Esophagus (tissue), 2 donors: ENCODE data around the gene GPRC5A. TPM values are rescaled to one million over a fixed set of nuclear protein-coding genes. Genes with fewer than 3 reads are reported as not detected.

Source experiments
- H3K27ac ChIP-seq, 2 donors: one replicate each; pipeline ENCODE4 v1.5.1; 2013; ENCODE audit warnings: low read depth in 2 of 2, mild to moderate bottlenecking in 2 of 2, inconsistent platforms in 1 of 2, low read length in 1 of 2, moderate library complexity in 1 of 2
- H3K27me3 ChIP-seq, 2 donors: one replicate each; pipeline ENCODE4 v1.6.1; 2013; ENCODE audit warnings: low read length in 2 of 2, control low read depth in 1 of 2, mild to moderate bottlenecking in 1 of 2; ENCODE audit not compliant: insufficient read depth in 2 of 2, control insufficient read depth in 1 of 2
- H3K36me3 ChIP-seq, 2 donors: one replicate each; pipeline ENCODE4 v1.6.1; 2013; ENCODE audit warnings: low read length in 1 of 2; ENCODE audit not compliant: control insufficient read depth in 2 of 2, insufficient read depth in 2 of 2
- H3K4me1 ChIP-seq, 2 donors: one replicate each; pipeline ENCODE4 v1.6.1; 2013; ENCODE audit warnings: low read length in 1 of 2; ENCODE audit not compliant: control insufficient read depth in 2 of 2, insufficient read depth in 2 of 2
- H3K4me3 ChIP-seq, 2 donors: one replicate each; pipeline ENCODE4 v1.5.1; 2013; ENCODE audit warnings: low read length in 2 of 2, mild to moderate bottlenecking in 2 of 2, low read depth in 1 of 2, moderate library complexity in 1 of 2
- H3K9me3 ChIP-seq, 2 donors: one replicate each; pipeline ENCODE4 v1.6.1; 2013; ENCODE audit warnings: mild to moderate bottlenecking in 2 of 2, low read depth in 1 of 2, low read length in 1 of 2, moderate library complexity in 1 of 2; ENCODE audit not compliant: control insufficient read depth in 2 of 2, insufficient read depth in 1 of 2
- WGBS, 2 donors: extraction: QIAGEN DNeasy Blood & Tissue Kit; methylation state at CpG; one replicate each; pipeline ENCODE4 v1.1.7; 2013; 5-methylcytosine and 5-hydroxymethylcytosine counted together
- polyA plus RNA-seq, 2 donors: library from polyadenylated mRNA; stranded (reverse); fragments of 200-250 nt; gene quantifications; one replicate each; pipeline ENCODE4 v1.2.3, GENCODE V29; 2013
- donor health status: healthy with polysubstance abuse.
- donor health status: Bipolar disorder and iron deficiency.

GPRC5A gene
- polyA plus RNA-seq, 2 donors, result 15.0 to 15.4 TPM

DNA sequence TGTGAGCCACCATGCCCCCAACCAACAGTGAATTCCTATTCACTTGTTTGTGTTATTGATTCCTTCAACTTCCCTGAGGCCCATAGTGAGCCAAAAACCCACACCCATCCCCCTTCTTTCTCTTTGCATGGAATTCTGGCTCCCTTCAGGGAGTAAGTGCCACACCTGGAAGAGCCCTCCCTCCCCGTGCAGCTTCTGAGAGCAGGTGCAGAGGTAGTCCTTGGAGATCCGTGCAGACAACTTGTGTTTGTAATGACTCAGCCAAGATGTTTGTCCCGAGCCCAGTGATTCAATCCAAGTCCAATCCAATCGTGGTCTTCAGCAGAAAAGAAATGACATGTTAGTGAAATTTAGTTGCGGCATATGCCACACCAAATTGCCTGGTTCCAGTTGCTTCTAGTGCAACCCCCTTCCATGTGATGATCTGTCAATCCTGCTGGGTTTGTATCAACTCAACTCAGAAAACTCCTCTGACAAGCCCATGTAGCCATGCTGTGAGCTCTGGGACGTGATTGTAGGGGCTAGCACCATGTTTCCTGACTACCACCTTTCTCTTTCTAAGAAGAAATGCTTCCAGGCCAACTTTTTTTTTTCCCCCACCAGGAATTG is 27.5 kb downstream of the GPRC5A start:
- Histone ChIP-seq H3K36me3 (no peaks in the 10 kb centered on the region), H3K27me3 (no peaks in the 10 kb centered on the region), H3K27ac (no peak overlapping the region), H3K9me3 (no peaks in the 10 kb centered on the region), H3K4me1 (no peaks in the 10 kb centered on the region), H3K4me3 (no peak overlapping the region)
- WGBS, 2 donors, result 55 to 59% methylated on average over 6 of the region's 6 CpGs

DNA sequence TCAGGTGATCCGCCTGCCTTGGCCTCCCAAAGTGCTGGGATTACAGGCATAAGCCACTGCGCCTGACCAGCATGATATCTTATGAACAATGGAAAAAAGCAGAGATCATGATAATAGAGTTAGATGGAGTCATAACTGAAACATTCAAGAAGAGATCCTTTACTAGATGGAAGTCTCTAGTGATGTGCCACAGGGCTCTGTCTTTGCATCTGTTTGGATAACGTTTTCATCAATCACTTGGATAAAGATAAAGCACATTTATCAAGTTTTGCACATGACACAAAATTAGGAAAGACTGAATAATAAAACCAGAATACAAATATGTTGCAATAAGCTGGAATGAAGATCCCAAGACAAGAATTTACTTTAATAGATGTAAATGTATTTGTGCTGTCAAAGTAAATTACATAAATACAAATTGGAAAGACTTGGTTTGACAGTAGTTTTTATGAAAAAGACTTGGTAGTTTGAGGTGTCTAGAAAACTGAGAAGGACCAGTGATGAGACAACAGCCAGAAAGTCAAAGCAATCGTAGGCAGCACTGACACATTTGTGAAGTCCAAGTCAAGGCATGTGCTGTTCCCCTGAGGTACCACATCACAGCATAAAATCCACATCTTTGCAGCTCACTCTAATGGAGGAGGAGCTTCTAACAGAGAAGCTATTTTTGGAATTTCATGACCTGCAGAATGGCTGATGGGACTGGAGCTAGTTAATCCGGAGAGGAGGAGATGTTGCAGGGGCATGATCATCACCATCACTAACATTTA is 28.5 kb downstream of the GPRC5A start:
- 74 to 75% methylated on average over 5 of the region's 5 CpGs for WGBS, 2 donors
- no peaks in the 10 kb centered on the region for H3K27me3 ChIP-seq
- no peaks in the 10 kb centered on the region for H3K36me3 ChIP-seq
- no peaks in the 10 kb centered on the region for H3K4me1 ChIP-seq
- no peak overlapping the region for H3K4me3 ChIP-seq
- H3K9me3 ChIP-seq, result no peaks in the 10 kb centered on the region
- no peak overlapping the region for H3K27ac ChIP-seq

DNA sequence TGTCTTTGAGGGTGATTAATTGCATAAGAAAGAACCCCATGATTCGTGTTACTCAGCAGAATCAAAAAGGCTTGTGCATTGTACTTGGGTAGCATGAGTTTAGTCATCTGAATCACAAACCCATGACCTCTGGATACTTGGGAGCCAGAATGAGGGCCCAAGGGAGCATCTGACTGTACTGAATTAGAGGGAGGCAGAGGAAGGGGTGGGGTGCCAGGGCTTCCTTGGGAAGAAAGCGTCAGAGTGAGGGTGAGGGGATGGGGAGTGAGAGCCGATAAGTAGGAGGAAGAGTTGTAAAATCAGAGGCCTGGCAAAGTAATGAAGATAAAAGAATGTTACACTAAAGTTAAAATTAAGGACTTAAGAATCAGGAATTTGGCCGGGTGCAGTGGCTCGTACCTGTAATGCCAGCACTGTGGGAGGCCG is 30.8 kb downstream of the GPRC5A start:
- WGBS, 2 donors, result 66 to 70% methylated on average over 6 of the region's 6 CpGs
- Histone ChIP-seq H3K27me3 (no peaks in the 10 kb centered on the region), H3K36me3 (no peaks in the 10 kb centered on the region), H3K9me3 (no peaks in the 10 kb centered on the region), H3K4me3 (no peak overlapping the region), H3K4me1 (peaks cover 0 to 2% of the 10 kb centered on the region in 2 donors), H3K27ac (no peak overlapping the region)

DNA sequence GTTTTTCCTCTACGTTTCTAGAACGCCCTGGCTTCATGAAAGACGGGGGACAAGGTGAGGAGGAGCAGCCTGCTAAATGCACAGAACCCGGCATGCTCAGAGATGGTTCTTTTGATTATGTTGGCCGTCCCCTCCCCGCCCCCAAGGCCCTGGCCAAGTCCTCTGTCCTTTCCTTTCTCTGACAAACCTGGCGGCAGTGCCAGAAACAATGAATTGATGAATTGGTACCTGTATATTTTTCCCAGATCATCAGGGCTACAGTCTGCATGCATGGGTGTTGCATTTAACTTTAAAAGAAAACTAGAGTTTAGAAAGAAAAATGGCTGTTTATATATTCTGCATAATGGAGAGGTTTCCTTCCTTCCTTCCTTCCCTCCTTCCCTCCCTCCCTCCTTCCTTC is 31.6 kb downstream of the GPRC5A start:
- H3K27me3 ChIP-seq, result no peaks in the 10 kb centered on the region
- no peaks in the 10 kb centered on the region for H3K36me3 ChIP-seq
- H3K4me3 ChIP-seq, result no peak overlapping the region
- 92 to 93% methylated on average over 7 of the region's 7 CpGs for WGBS, 2 donors
- H3K9me3 ChIP-seq, result no peaks in the 10 kb centered on the region
- H3K4me1 ChIP-seq, result peaks cover 0 to 2% of the 10 kb centered on the region in 2 donors
- H3K27ac ChIP-seq, result no peak overlapping the region

DNA sequence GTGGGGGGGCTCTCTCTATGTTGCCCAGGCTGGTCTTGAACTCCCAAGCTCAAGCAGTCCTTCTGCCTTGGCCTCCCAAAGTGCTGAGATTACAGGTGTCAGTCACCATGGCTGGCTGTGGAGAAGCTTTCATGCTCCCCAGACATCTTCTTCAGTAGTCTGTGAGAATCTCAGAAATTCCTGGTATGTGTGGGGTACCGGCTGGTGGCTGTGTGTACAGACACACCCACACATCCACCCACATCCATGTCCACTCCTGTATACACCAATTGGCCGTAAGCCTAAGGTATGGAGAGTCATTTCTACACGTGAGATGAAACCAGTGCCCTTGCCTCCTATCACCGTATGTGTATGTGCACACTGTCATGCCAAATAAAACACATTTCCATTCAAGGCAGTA is 32.8 kb downstream of the GPRC5A start:
- no peaks in the 10 kb centered on the region for H3K36me3 ChIP-seq
- no peaks in the 10 kb centered on the region for H3K9me3 ChIP-seq
- 85% methylated on average over 4 of the region's 4 CpGs for WGBS, 2 donors

DNA sequence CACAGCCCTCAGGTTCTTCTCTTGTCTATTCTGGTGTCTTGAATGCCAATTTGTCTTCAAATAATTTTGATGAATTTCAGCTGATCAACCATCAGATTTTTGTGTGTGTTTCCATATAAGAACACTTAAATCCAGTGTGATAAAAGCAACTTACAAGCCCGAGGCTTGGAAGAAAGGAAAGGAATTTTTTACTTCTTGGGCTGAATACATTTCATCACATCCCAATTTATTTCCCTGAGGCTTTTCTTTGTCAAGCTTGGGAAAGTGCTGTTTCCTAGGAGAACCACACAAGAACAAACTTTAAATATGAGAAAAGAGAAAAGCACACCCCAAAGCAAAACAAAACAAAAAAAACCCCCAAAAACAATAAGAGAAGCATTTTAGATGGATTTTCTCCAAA is 34.0 kb downstream of the GPRC5A start:
- peaks cover 0 to 2% of the 10 kb centered on the region in 2 donors for H3K4me1 ChIP-seq
- H3K27me3 ChIP-seq, result no peaks in the 10 kb centered on the region
- 10 to 40% methylated on average over 1 of the region's 1 CpG for WGBS, 2 donors
- H3K36me3 ChIP-seq, result peaks cover 0 to 2% of the 10 kb centered on the region in 2 donors
- no peak overlapping the region for H3K4me3 ChIP-seq
- no peak overlapping the region for H3K27ac ChIP-seq
- no peaks in the 10 kb centered on the region for H3K9me3 ChIP-seq

More for the DNA sequence above, 32.8 kb downstream of the GPRC5A start:
- H3K4me1 ChIP-seq, result peaks cover 0 to 2% of the 10 kb centered on the region in 2 donors
- no peaks in the 10 kb centered on the region for H3K27me3 ChIP-seq
- no peak overlapping the region for H3K4me3 ChIP-seq
- no peak overlapping the region for H3K27ac ChIP-seq

DNA sequence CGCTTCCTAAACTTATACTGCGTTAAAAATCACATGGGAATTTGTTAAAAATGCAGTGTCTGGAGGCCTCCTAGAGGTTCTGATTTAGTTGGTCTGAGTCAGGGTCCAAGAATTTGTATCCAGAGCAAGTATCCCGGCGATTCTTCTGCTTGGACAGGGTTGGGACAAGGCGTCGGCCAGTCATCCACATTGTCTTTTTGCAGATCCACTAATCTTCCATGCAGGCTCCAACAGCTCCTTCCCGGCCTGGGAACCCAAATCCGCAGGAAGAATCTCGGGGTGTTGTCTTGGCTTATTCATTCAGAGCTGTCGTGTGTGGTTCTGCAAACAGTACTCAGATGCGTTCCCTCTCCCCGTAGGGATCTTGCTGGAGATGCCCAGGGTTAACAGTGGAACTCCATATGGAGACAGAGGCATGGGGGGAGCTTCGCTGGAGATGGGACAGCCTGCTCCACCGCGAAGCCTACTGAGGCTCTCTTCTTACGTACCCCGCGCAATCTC is 35.3 kb downstream of the GPRC5A start:
- Histone ChIP-seq H3K27me3 (no peaks in the 10 kb centered on the region), H3K4me1 (peaks cover 0 to 2% of the 10 kb centered on the region in 2 donors), H3K9me3 (no peaks in the 10 kb centered on the region), H3K4me3 (no peak overlapping the region), H3K27ac (no peak overlapping the region), H3K36me3 (peaks cover 0 to 2% of the 10 kb centered on the region in 2 donors)
- WGBS, 2 donors, result 72 to 73% methylated on average over 18 of the region's 18 CpGs

DNA sequence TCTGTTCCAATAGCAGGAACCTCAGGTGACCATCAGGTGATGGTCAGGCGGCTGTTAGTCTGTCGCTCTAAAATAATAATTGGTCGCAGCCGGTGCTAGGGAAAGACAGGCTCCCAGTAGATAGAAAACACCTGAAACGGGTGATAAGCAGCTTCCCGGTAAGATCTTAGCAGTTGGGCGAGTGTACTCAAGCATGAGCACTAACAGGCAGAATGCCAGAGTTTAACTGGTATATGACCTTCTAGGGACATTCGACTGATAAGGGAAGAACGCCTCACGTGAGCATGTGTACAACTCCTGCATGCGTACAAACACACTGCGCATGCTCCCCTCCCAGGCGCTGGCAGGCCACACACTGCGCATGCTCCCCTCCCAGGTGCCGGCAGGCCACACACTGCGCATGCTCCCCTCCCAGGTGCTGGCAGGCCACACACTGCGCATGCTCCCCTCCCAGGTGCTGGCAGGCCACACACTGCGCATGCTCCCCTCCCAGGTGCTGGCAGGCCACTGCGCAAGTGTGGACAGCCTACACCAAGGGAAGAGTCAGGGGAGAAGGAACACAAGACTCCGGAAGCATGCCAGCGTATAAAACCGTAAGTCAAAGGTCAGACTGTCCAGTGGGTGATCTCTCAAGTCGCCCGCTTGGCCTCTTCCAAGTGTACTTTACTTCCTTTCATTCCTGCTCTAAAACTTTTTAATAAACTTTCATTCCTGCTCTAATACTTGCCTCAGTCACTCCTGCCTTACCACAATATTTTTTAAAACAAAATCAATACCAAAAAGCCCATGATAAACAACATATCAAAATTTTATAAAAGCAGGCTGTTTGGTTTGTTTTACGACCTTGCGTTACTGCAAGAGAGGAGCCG is 36.1 kb downstream of the GPRC5A start:
- Histone ChIP-seq H3K9me3 (no peaks in the 10 kb centered on the region), H3K36me3 (peaks cover 0 to 2% of the 10 kb centered on the region in 2 donors), H3K27me3 (no peaks in the 10 kb centered on the region), H3K4me1 (peaks cover 0 to 2% of the 10 kb centered on the region in 2 donors), H3K4me3 (peak overlapping the region; percentile 15 to 56), H3K27ac (peak overlapping the region in 1 of 2 donors; percentile 26)
- WGBS, 2 donors, result 41 to 42% methylated on average over 26 to 27 of the region's 27 CpGs

DNA sequence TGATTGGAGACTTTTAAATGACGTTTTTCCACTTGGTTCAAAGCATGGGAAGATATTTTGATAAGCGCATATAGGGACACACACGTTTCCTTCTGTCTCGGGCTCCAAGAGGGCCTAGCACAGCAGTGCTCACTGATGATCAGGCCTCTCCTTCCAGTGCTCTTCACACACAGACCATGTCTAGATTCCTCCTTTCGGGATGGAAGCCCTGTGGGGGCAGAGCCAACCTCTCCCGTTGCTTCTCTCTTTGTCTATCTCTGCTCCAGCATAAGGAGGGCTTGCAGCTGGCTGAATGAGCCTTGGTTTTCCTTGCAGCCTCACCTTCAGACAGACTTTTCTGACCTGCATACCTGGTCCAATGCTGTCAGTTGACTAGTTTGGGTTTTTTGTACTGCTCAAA is 38.3 kb downstream of the GPRC5A start:
- H3K36me3 ChIP-seq, result peaks cover 0 to 2% of the 10 kb centered on the region in 2 donors
- peaks cover 0 to 2% of the 10 kb centered on the region in 2 donors for H3K4me1 ChIP-seq
- H3K27me3 ChIP-seq, result no peaks in the 10 kb centered on the region
- H3K9me3 ChIP-seq, result no peaks in the 10 kb centered on the region
- 89 to 93% methylated on average over 6 of the region's 6 CpGs for WGBS, 2 donors
- no peak overlapping the region for H3K27ac ChIP-seq
- no peak overlapping the region for H3K4me3 ChIP-seq
